ENCODE data around the gene LSM7.

The LSM7 gene

DNA sequence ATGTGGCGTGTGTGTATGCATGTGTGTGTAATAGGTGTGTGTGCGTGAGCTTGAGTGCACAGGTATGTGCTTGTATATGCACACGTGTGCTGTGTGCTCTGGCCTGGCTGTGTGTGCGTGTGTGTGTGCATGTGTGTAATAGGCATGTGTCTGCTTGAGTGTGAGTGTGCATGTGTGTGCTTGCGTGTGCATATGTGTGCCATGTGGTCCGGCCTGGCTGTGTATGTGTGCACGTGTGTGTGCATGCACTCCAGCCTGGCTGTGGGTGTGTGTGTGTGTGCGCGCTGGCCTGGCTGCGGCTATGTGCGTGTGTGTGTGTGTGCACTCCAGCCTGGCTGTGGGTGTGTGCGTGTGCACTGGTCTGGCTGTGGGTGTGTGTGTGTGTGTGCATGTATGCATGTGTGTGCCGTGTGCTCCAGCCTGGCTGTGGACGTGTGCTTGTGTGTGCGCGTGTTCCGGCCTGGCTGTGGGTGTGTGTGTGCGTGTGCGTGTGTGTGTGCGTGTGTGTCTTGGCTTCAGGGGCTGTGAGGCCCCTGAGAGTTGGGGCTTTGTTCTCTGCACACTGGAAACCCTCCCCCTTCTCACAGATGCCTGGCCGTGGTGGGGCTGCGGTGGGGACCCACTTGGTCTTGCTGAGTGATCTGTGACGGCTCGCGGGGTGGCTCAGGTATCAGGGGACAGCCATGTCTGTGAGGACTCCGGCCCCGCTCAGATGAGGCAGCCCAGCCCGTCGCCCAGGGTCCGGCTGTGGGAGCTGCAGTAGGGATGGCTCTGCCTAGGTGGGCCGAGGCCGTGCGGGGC is 8.3 kb upstream of the LSM7 start:
- DNase-seq, result no peak

DNA sequence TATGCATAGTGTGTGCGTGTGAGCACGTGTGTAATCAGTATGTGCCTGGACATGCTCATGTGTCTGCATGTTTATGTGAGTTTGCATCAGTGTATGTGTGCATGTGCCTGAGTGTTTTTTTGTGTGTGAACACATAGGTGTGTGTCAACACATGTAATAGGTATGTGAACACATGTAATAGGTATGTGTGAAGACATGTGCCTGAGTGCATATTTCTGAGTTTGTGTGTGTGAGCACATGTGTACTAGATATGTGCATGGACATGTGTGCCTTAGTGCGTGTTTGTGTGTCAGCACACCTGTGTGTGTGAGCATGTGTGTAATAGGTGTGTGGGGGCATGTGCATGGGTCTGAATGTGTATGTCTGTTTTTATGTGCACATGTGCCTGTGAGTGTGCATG is 7.5 kb upstream of the LSM7 start:
- DNase-seq, result no peak

DNA sequence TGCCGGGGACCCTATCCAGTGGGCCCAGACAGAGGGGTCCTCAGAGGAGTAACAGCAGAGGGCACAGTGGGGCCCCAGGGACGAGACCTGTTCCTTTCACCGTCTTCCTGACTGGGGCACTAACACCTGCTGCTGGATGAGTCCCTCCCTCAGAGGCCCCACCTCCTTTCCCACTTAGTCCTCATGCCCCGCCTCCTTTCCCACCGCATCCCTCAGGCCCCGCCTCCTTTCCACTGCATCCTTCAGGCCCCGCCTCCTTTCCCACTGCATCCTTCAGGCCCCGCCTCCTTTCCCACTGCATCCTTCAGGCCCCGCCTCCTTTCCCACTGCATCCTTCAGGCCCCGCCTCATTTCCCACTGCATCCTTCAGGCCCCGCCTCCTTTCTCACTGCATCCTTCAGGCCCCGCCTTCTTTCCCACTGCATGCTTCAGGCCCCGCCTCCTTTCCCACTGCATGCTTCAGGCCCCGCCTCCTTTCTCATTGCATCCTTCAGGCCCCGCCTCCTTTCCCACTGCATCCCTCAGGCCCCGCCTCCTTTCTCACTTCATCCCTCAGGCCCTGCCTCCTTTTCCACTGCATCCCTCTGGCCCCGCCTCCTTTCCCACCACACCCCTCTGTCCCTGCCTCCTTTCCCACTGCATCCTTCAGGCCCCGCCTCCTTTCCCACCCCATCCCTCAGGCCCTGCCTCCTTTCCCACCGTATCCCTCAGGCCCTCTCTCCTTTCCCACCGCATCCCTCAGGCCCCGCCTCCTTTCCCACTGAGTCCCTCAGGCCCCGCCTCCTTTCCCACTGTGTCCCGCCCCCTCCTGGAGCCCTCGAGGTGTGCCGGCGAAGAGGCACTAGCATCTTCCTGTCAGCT is 6.8 kb upstream of the LSM7 start:
- no peak for DNase-seq

- no peak for DNase-seq
Measured at GRCh38 chr19:2334426-2334825, 6.0 kb upstream of the LSM7 start.

GRCh38 chr19:2333807-2334211 is 5.4 kb upstream of the LSM7 start:
- DNase-seq, result no peak

DNA sequence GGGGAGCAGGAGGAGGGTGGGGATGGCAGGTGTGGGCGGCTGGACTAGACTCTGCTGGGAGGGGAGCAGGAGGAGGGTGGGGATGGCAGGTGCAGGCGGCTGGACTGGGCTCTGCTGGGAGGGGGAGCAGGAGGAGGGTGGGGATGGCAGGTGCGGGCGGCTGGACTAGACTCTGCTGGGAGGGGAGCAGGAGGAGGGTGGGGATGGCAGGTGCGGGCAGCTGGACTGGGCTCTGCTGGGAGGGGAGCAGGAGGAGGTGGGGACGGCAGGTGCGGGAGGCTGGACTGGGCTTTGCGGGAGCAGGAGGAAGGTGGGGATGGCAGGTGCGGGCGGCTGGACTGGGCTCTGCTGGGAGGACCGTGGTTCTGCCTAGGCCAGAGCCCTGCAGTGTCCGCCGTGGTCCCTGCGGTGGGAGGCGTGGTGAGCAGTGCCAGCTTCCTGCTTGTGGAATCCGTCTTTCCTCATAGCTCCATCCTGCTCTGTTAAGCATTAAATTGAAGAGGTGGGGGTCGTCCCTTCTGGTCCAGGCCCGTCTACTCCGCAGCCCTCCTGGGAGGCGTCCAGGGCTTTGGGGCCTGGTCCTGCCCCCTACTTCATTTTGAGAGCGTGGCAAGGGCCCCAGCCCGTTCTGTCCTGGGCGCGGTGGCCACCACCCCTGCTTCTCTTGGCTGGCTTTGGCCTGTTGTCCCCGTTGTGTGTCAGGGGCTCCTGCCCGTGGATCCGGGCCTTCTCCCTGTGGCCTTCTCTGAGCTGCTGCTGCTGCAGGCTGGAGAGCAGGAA is 4.8 kb upstream of the LSM7 start:
- DNase-seq, result peak; percentile 49

DNA sequence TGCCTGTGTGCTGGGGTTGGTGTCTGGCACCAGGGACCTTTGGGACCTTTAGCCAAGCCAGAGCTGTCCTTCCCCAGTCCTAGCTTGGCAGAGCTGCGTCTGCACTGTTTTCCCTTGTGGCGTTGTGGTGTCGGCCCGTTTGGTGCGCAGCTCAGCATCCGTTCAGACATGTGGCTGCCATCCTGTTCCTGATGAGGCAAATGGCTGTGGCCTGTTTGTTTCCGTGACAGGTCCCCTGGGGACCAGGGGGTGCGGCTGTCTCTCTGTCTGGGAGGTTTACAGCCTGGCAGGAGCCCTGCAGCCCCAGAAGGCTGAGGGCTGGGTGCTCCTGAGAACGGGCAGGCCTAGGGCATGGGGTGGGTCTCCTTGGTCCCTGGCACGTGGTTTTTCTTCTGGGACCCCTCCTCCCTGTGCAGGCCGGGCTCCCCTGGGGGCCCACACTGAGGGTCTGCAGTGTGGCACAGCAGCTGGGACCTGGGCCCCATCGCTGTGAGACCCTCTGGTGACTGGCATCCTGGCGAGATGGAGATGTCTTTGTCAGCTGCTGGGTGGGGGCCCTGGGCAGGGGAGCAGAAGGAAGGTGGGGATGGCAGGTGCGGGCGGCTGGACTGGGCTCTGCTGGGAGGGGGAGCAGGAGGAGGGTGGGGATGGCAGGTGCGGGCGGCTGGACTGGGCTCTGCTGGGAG is 4.1 kb upstream of the LSM7 start:
- DNase-seq, result no peak

DNA sequence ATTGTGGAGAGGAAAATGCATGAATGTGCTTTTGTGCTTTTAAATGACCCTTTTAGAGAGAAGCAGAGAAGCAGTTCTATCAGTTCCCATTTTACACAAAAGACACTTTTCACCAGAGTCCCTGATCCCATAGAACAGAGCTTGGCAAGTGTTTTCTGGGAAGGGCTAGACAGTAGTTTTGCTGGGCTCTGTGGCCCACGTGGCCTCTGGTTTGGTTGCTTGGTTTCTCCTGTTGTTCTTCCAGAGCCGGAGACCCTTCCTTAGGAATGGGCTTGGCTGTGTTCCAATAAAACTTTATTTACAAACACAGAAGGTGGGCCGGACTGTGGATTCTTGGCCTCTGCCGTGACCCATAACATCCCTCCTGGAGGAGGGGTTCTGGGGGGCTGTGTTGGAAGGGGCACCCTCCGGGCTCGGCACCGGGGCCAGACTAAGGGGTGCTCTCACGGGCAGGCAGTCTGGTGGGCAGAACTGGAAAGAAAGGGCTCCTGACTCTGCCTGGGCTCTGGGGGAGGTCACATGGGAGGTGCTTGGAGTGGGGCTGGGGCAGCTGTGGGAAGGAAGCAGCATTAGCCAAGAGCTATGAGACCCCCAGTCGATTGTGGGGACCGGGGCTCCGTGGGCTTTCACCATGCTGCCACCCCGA is 3.3 kb upstream of the LSM7 start:
- no peak for DNase-seq

- no peak for DNase-seq
Measured at GRCh38 chr19:2330632-2331284, 2.4 kb upstream of the LSM7 start.

GRCh38 chr19:2330255-2330631 is 1.9 kb upstream of the LSM7 start:
- no peak for DNase-seq

- no peak for DNase-seq
Measured at GRCh38 chr19:2329501-2329916, 1.1 kb upstream of the LSM7 start.

- no peak for DNase-seq
Measured at GRCh38 chr19:2329149-2329478, 728 bp upstream of the LSM7 start.

- no peak for DNase-seq
Measured at GRCh38 chr19:2327773-2328400, 499 bp downstream of the LSM7 start.

GRCh38 chr19:2326699-2327360 is 1.6 kb downstream of the LSM7 start:
- DNase-seq, result no peak

GRCh38 chr19:2325281-2326046 is 2.9 kb downstream of the LSM7 start:
- no peak for DNase-seq

- no peak for DNase-seq
Measured at GRCh38 chr19:2324220-2324948, 4.0 kb downstream of the LSM7 start.

DNA sequence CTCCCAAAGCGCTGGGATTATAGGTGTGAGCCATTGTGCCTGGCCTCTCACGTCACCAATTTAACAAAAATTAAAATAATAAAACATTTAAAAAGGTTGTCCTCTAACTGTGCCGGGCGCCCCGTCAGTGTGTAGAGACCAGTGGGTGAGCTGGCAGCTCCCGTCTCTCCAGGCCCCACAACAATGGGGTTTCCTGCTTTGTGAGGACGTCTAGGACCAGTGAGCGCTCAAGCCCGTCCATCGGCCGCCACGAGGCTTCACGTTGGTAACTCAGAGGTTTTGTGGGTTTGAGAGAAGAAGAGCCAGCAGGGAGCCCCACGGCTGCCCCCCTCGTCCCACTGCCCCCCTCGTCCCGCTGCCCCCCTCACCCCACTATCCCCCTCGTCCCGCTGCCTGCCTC is 4.7 kb downstream of the LSM7 start:
- DNase-seq, result no peak

DNA sequence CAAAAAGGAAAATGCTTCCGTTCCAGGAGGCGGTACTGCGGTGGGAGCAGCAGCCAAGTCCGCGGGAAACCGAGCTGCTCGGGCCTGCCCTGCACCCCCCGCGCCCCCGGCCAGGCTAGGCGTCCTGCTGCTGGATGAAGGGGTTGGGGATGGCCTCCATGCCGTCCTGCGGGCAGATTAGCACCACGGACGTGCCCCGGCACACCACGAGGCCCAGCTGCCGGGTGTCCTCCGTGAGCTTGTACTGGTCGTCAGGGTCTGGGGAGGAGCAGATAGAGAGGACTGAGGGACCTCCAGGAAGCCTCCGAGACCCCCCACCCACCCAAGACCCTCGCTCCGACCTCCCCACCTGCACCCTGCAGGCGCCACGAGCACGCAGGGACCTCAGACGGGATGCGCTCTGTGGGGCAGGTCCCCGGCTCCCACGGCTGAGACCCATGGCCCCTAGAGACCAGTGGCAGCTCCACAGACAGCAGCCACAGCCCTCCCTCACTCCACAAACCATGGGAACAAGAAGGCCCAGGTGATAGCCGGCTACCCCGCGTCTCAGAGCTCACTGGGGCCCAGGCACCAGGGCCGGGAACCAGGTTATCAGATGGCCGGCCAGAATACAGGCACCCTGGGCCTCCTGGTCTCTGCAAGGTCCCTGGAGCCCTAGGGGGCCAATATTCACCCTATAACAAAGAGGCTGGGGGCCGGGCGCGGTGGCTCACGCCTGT is 6.7 kb downstream of the LSM7 start:
- no peak for DNase-seq

GRCh38 chr19:2320939-2321338 is 7.4 kb downstream of the LSM7 start:
- DNase-seq, result no peak

All from NCI-H526 treated with DMSO at 0.1 percent for 48 hours (cell line).